Liver (tissue), 9 donors: Measurements from ENCODE around the gene BSN. TPM values are rescaled to one million over a fixed set of nuclear protein-coding genes. Genes with fewer than 3 reads are reported as not detected.

ENCODE experiments used
- DNase-seq: peaks from one replicate; pipeline ENCODE4 v3.0.0-alpha.2; 2017; ENCODE audit warnings: low spot score
- H3K27ac ChIP-seq, 2 donors: one replicate each; pipeline ENCODE4 v1.7.0; 2013; ENCODE audit warnings: inconsistent platforms in 2 of 2, low read length in 2 of 2, control low read depth in 1 of 2, low read depth in 1 of 2, mild to moderate bottlenecking in 1 of 2
- H3K27me3 ChIP-seq, 4 donors: one replicate each; pipeline versions ENCODE4 v1.6.1 to v1.7.0; 2013; ENCODE audit warnings: low read length in 3 of 4, inconsistent platforms in 1 of 4, mild to moderate bottlenecking in 1 of 4, moderate library complexity in 1 of 4; ENCODE audit not compliant: control insufficient read depth in 4 of 4, insufficient read depth in 4 of 4
- H3K36me3 ChIP-seq, 4 donors: one replicate each; pipeline versions ENCODE4 v1.6.1 to v1.7.0; 2013; ENCODE audit warnings: low read length in 3 of 4, mild to moderate bottlenecking in 3 of 4, low read depth in 1 of 4, moderate library complexity in 1 of 4; ENCODE audit not compliant: control insufficient read depth in 4 of 4, insufficient read depth in 3 of 4
- H3K4me1 ChIP-seq, 4 donors: one replicate each; pipeline versions ENCODE4 v1.6.1 to v1.7.0; 2013; ENCODE audit warnings: low read length in 3 of 4, mild to moderate bottlenecking in 3 of 4, moderate library complexity in 1 of 4; ENCODE audit not compliant: control insufficient read depth in 4 of 4, insufficient read depth in 4 of 4
- H3K4me3 ChIP-seq, 3 donors: one replicate each; pipeline versions ENCODE4 v1.6.1 to v1.7.0; 2013; ENCODE audit warnings: low read length in 3 of 3, control low read depth in 1 of 3, low read depth in 1 of 3, mild to moderate bottlenecking in 1 of 3
- H3K9ac ChIP-seq, 2 donors: one replicate each; pipeline ENCODE4 v1.7.0; 2013; ENCODE audit warnings: low read length in 2 of 2, mild to moderate bottlenecking in 2 of 2, moderate library complexity in 2 of 2, control low read depth in 1 of 2, low read depth in 1 of 2
- H3K9me3 ChIP-seq, 4 donors: one replicate each; pipeline versions ENCODE4 v1.6.1 to v1.7.0; 2013; ENCODE audit warnings: low read length in 3 of 4; ENCODE audit not compliant: control insufficient read depth in 4 of 4
- ATF3 ChIP-seq: IDR thresholded peaks from 2 replicates; pipeline ENCODE4 v1.6.1; 2016; ENCODE audit warnings: antibody characterized with exemption
- CTCF ChIP-seq: fragments of 150-350 bp; IDR thresholded peaks from 2 replicates; pipeline ENCODE4 v1.5.1; 2017; ENCODE audit warnings: improper control_type of control experiment, low read depth, low read length; ENCODE audit not compliant: missing input control
- EGR1 ChIP-seq, 2 donors: IDR thresholded peaks; 2 replicates each; pipeline ENCODE4 v1.6.1; 2016 to 2018; ENCODE audit warnings: antibody characterized with exemption in 2 of 2, low read depth in 2 of 2
- FOXA1 ChIP-seq: IDR thresholded peaks from 2 replicates; pipeline ENCODE4 v1.6.1; 2016; ENCODE audit warnings: antibody characterized with exemption
- FOXA2 ChIP-seq: IDR thresholded peaks from 2 replicates; pipeline ENCODE4 v1.6.1; 2016; ENCODE audit warnings: antibody characterized with exemption
- GABPA ChIP-seq, 2 donors: IDR thresholded peaks in 1 of 2; conservative IDR thresholded peaks in 1 of 2; 2 replicates each; pipeline ENCODE4 v1.6.1; 2016; ENCODE audit warnings: antibody characterized with exemption in 2 of 2, mild to moderate bottlenecking in 1 of 2, moderate library complexity in 1 of 2
- HNF4A ChIP-seq, 2 donors: conservative IDR thresholded peaks; 2 replicates each; pipeline ENCODE4 v1.6.1; 2016; ENCODE audit warnings: antibody characterized with exemption in 2 of 2, mild to moderate bottlenecking in 2 of 2
- HNF4G ChIP-seq: IDR thresholded peaks from 2 replicates; pipeline ENCODE4 v1.6.1; 2016; ENCODE audit warnings: antibody characterized with exemption
- JUND ChIP-seq, 2 donors: IDR thresholded peaks; 2 replicates each; pipeline ENCODE4 v1.6.1; 2016; ENCODE audit warnings: antibody characterized with exemption in 2 of 2
- MAX ChIP-seq: IDR thresholded peaks from 2 replicates; pipeline ENCODE4 v1.6.1; 2016; ENCODE audit warnings: antibody characterized with exemption
- NR2F2 ChIP-seq: IDR thresholded peaks from 2 replicates; pipeline ENCODE4 v1.6.1; 2016; ENCODE audit warnings: antibody characterized with exemption
- RAD21 ChIP-seq, 2 donors: IDR thresholded peaks; 2 replicates each; pipeline ENCODE4 v1.6.1; 2016; ENCODE audit warnings: antibody characterized with exemption in 2 of 2, mild to moderate bottlenecking in 2 of 2
- REST ChIP-seq: IDR thresholded peaks from 2 replicates; pipeline ENCODE4 v1.6.1; 2016; ENCODE audit warnings: antibody characterized with exemption, mild to moderate bottlenecking
- RXRA ChIP-seq, 2 donors: IDR thresholded peaks; 2 replicates each; pipeline ENCODE4 v1.6.1; 2017 to 2018; ENCODE audit warnings: antibody characterized with exemption in 2 of 2, mild to moderate bottlenecking in 1 of 2
- SP1 ChIP-seq: IDR thresholded peaks from 2 replicates; pipeline ENCODE4 v1.6.1; 2018; ENCODE audit warnings: antibody characterized with exemption, mild to moderate bottlenecking
- TAF1 ChIP-seq: conservative IDR thresholded peaks from 2 replicates; pipeline ENCODE4 v1.6.1; 2016; ENCODE audit warnings: antibody characterized with exemption, mild to moderate bottlenecking
- YY1 ChIP-seq: IDR thresholded peaks from 2 replicates; pipeline ENCODE4 v1.6.1; 2016; ENCODE audit warnings: antibody characterized with exemption, mild to moderate bottlenecking
- ZBTB33 ChIP-seq: IDR thresholded peaks from 2 replicates; pipeline ENCODE4 v1.6.1; 2016; ENCODE audit warnings: antibody characterized with exemption
- WGBS: extraction: QIAGEN DNeasy Blood & Tissue Kit; methylation state at CpG from one replicate; pipeline ENCODE4 v1.1.7; 2013; 5-methylcytosine and 5-hydroxymethylcytosine counted together
- polyA plus RNA-seq, 2 donors: library from polyadenylated mRNA; stranded (reverse) in 1 of 2; unstranded in 1 of 2; fragments of 200-250 nt in 1 of 2; fragments of >200 nt in 1 of 2; fragmentation: Nextera tagmentation in 1 of 2; extraction: Ambion mirVana in 1 of 2; gene quantifications; one replicate each; pipeline versions ENCODE4 v1.2.1 to v1.2.3, GENCODE V29; 2013 to 2015
- total RNA-seq, 2 donors: library from RNA; depleted of rRNA; stranded (reverse); fragments of >200 nt; gene quantifications; one replicate each; pipeline ENCODE4 v1.2.3, GENCODE V29; 2014
- donor health status: healthy.
- donor health status: healthy.
- donor health status: healthy.
- donor health status: healthy.
- donor health status: healthy.

Gene BSN
- total and polyA plus RNA-seq, 4 donors, result 0.32 to 0.67 (median 0.40) TPM

GRCh38 chr3:49533786-49534519, 20.3 kb upstream of the BSN start:
- Histone ChIP-seq H3K9ac (no peak overlapping the region), H3K27ac (peak overlapping the region; percentile 51 to 56), H3K9me3 (no peaks in the 10 kb centered on the region), H3K27me3 (no peaks in the 10 kb centered on the region), H3K4me1 (peaks cover 19 to 30% (median 26%) of the 10 kb centered on the region in 4 donors), H3K36me3 (peaks cover 0 to 24% (median 16%) of the 10 kb centered on the region in 4 donors), H3K4me3 (no peak overlapping the region)
- TF ChIP-seq HNF4A (conservative IDR thresholded peaks at IDR 0.05), result peak; percentile 91 to 94
- TF ChIP-seq RXRA (IDR thresholded peaks at IDR 0.05), result peak; percentile 67 to 78
- TF ChIP-seq RAD21 (IDR thresholded peaks at IDR 0.05), result no peak
- TF ChIP-seq YY1, result peak; percentile 56
- peak; percentile 26 for TF ChIP-seq ZBTB33
- TF ChIP-seq JUND (IDR thresholded peaks at IDR 0.05), result peak in 1 of 2 donors; percentile 17
- TF ChIP-seq HNF4G, result peak; percentile 62
- TF ChIP-seq SP1, result no peak
- no peak for TF ChIP-seq FOXA1
- 74% methylated on average over 9 of the region's 9 CpGs for WGBS
- DNase-seq, result no peak

GRCh38 chr3:49534581-49535441, 19.5 kb upstream of the BSN start:
- no peak overlapping the region for H3K4me3 ChIP-seq
- WGBS, result 72% methylated on average over 14 of the region's 14 CpGs
- no peak for DNase-seq
- peaks cover 23 to 34% (median 30%) of the 10 kb centered on the region in 4 donors for H3K4me1 ChIP-seq
- no peaks in the 10 kb centered on the region for H3K27me3 ChIP-seq
- H3K27ac ChIP-seq, result peak overlapping the region; percentile 87 to 90
- no peaks in the 10 kb centered on the region for H3K9me3 ChIP-seq
- H3K36me3 ChIP-seq, result peaks cover 0 to 24% (median 14%) of the 10 kb centered on the region in 4 donors
- TF ChIP-seq HNF4A (conservative IDR thresholded peaks at IDR 0.05), result peak in 1 of 2 donors; percentile 36
- no peak for TF ChIP-seq ZBTB33
- TF ChIP-seq GABPA (IDR thresholded peaks at IDR 0.05 in 1 of 2, conservative IDR thresholded peaks at IDR 0.05 in 1 of 2), result no peak
- TF ChIP-seq HNF4G, result no peak
- no peak for TF ChIP-seq CTCF
- TF ChIP-seq ATF3, result no peak
- TF ChIP-seq RAD21 (IDR thresholded peaks at IDR 0.05), result no peak
- no peak for TF ChIP-seq REST
- TF ChIP-seq MAX, result no peak
- TF ChIP-seq RXRA (IDR thresholded peaks at IDR 0.05), result peak in 1 of 2 donors; percentile 33
- peak in 1 of 2 donors; percentile 73 for TF ChIP-seq JUND (IDR thresholded peaks at IDR 0.05)
- no peak for TF ChIP-seq FOXA2
- TF ChIP-seq YY1, result peak; percentile 98
- TF ChIP-seq NR2F2, result no peak
- TF ChIP-seq TAF1, result no peak
- no peak for TF ChIP-seq FOXA1
- no peak for TF ChIP-seq SP1
- no peak for TF ChIP-seq EGR1 (IDR thresholded peaks at IDR 0.05; ENCODE audit: low read depth in 2 of 2)
- H3K9ac ChIP-seq, result no peak overlapping the region
